SK-N-MC (cell line): ENCODE results near the gene MTFP1.

Experiments used
- EZH2 ChIP-seq: fragments of 200-600 bp; sonication (generic); IDR thresholded peaks from one replicate; pipeline ENCODE4 v1.6.1; 2017; ENCODE audit warnings: antibody characterized with exemption
- POLR2AphosphoS5 ChIP-seq: IDR thresholded peaks from 2 replicates; pipeline ENCODE4 v1.6.1; 2012; ENCODE audit warnings: mild to moderate bottlenecking, low read depth, low read length, borderline replicate concordance

DNA sequence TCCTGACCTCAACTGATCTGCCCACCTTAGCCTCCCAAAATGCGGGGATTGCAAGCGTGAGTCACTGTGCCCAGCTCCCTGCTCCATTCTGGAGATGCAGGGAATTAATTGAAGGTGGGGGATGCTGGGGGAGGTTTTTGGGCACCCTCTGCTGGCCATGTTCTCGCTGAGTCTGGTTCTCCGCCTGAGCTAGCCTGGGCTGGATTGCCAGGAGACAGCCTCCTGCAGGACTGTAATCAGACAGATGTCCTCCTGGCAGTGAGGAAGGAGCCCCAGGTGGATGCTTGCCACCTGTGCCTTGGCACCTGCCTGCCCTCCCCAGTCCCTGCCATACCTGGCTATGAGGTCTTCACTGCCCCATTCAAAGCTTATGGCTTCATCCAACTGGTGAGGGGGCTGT lies 5.4 kb downstream of the MTFP1 start:
- TF ChIP-seq POLR2AphosphoS5 (no peak), EZH2 (no peak)
